Endothelial cell of umbilical vein (primary cell): ENCODE data around the gene ZMYND11. TPM values are rescaled to one million over a fixed set of nuclear protein-coding genes. Genes with fewer than 3 reads are reported as not detected.

ENCODE experiments used
- BruUV-seq: library from RNA; stranded (reverse); fragments of 400-500 nt; replicated peaks from 2 replicates; lab custom pipeline; 2021; lab: Mats Ljungman, UMichigan
- CTCF ChIA-PET: fragments of 300-600, 350-600 bp; sonication (Branson Sonifier 250); formaldehyde crosslinking; loops from one replicate; lab custom pipeline; 2021; ENCODE audit warnings: antibody characterized with exemption, inconsistent platforms; lab: Charles Lee
- POLR2A ChIA-PET: fragments of 300-600, 350-600 bp; sonication (Branson Sonifier 250); formaldehyde crosslinking; loops from one replicate; lab custom pipeline; 2021; ENCODE audit warnings: antibody characterized with exemption, inconsistent platforms; lab: Charles Lee
- DNase-seq: peaks from one replicate; pipeline ENCODE4 v3.0.0-alpha.2; 2011; ENCODE audit warnings: low read depth, low spot score
- FAIRE-seq: peaks from 2 replicates; lab custom pipeline; 2011; peaks lifted over from hg19 to GRCh38; lab: Jason Lieb, UNC
- H2AFZ ChIP-seq: 2 replicates; pipeline ENCODE4 v1.6.0; 2012; ENCODE audit warnings: low read depth, low read length, control low read depth, inconsistent platforms
- H3K27ac ChIP-seq: 2 replicates; pipeline ENCODE4 v1.5.1; 2011; ENCODE audit warnings: low read depth, mild to moderate bottlenecking, control low read depth, low read length, moderate library complexity; ENCODE audit not compliant: insufficient read depth
- H3K27me3 ChIP-seq, 2 experiments: 2 replicates each; pipeline versions ENCODE4 v1.6.0 to v1.6.1; 2011; ENCODE audit warnings: low read length in 2 of 2, mixed read lengths in 1 of 2; ENCODE audit not compliant: control insufficient read depth in 2 of 2, insufficient read depth in 2 of 2
- H3K36me3 ChIP-seq, 2 experiments: 2 replicates in 1 of 2; 3 replicates in 1 of 2; pipeline ENCODE4 v1.5.1; 2011; ENCODE audit warnings: low read length in 2 of 2, mild to moderate bottlenecking in 1 of 2, moderate library complexity in 1 of 2; ENCODE audit not compliant: control insufficient read depth in 2 of 2, insufficient read depth in 2 of 2; ENCODE audit errors: extremely low read depth in 1 of 2
- H3K4me1 ChIP-seq: 3 replicates; pipeline ENCODE4 v1.5.1; 2011; ENCODE audit warnings: mild to moderate bottlenecking, low read length; ENCODE audit not compliant: control insufficient read depth, insufficient read depth; ENCODE audit errors: extremely low read depth
- H3K4me2 ChIP-seq: 2 replicates; pipeline ENCODE4 v1.6.1; 2011; ENCODE audit warnings: low read length, control low read depth, mixed read lengths; ENCODE audit not compliant: insufficient read depth
- H3K4me3 ChIP-seq, 3 experiments: fragments of 200-600 bp in 1 of 3; sonication (generic), shearing (Covaris generic) in 1 of 3; replicated peaks in 1 of 3; 2 replicates each; pipeline ENCODE4 v1.5.1; 2011 to 2016; ENCODE audit warnings: control low read depth in 3 of 3, low read length in 3 of 3, mild to moderate bottlenecking in 2 of 3, inconsistent platforms in 1 of 3, low read depth in 1 of 3, moderate library complexity in 1 of 3; ENCODE audit not compliant: insufficient read depth in 1 of 3
- H3K79me2 ChIP-seq: 2 replicates; pipeline ENCODE4 v1.6.0; 2012; ENCODE audit warnings: low read length, inconsistent platforms; ENCODE audit not compliant: control insufficient read depth, insufficient read depth
- H3K9ac ChIP-seq: replicated peaks from 2 replicates; pipeline ENCODE3; 2011; ENCODE audit warnings: low read length, control low read depth; ENCODE audit not compliant: insufficient read depth; ENCODE audit errors: extremely low read depth
- H3K9me1 ChIP-seq: replicated peaks from 3 replicates; pipeline ENCODE4 v1.6.0; 2011; ENCODE audit warnings: mild to moderate bottlenecking, low read length; ENCODE audit not compliant: control insufficient read depth, insufficient read depth; ENCODE audit errors: extremely low read depth
- H3K9me3 ChIP-seq: replicated peaks from 2 replicates; pipeline ENCODE4 v1.5.1; 2012; ENCODE audit warnings: low read length, inconsistent platforms; ENCODE audit not compliant: control insufficient read depth, insufficient read depth
- H4K20me1 ChIP-seq: replicated peaks from 2 replicates; pipeline ENCODE3; 2011; ENCODE audit warnings: mild to moderate bottlenecking, low read length; ENCODE audit not compliant: control insufficient read depth, insufficient read depth; ENCODE audit errors: extremely low read depth
- CTCF ChIP-seq, 2 donors: IDR thresholded peaks; 1 replicate in 1 of 2; 2 replicates in 1 of 2; pipeline ENCODE4 v1.5.1; 2011; ENCODE audit warnings: low read length in 2 of 2, mild to moderate bottlenecking in 2 of 2, moderate library complexity in 2 of 2, control low read depth in 1 of 2, inconsistent platforms in 1 of 2, low read depth in 1 of 2; ENCODE audit not compliant: insufficient read depth in 1 of 2; ENCODE audit errors: extremely low read depth in 1 of 2
- EZH2 ChIP-seq: IDR thresholded peaks from 2 replicates; pipeline ENCODE4 v1.6.1; 2012; ENCODE audit warnings: borderline replicate concordance, low read depth, mild to moderate bottlenecking, moderate library complexity, low read length, inconsistent platforms; ENCODE audit not compliant: severe bottlenecking
- FOS ChIP-seq: IDR thresholded peaks from 2 replicates; pipeline ENCODE4 v1.6.1; 2011; ENCODE audit warnings: mild to moderate bottlenecking, low read length, moderate library complexity, borderline replicate concordance; ENCODE audit not compliant: insufficient read depth
- GATA2 ChIP-seq: IDR thresholded peaks from 2 replicates; pipeline ENCODE4 v1.7.0; 2011; ENCODE audit warnings: low read depth, mild to moderate bottlenecking, moderate library complexity, mixed read lengths, low read length; ENCODE audit not compliant: insufficient read length, insufficient read depth
- MYC ChIP-seq: IDR thresholded peaks from one replicate; pipeline ENCODE4 v1.6.1; 2011; ENCODE audit warnings: mild to moderate bottlenecking, low read depth, low read length
- POLR2A ChIP-seq: IDR thresholded peaks from 2 replicates; pipeline ENCODE4 v1.6.1; 2012; ENCODE audit warnings: low read depth, mild to moderate bottlenecking, control low read depth, low read length
- POLR2AphosphoS5 ChIP-seq: IDR thresholded peaks from 2 replicates; pipeline ENCODE4 v1.6.1; 2012; ENCODE audit warnings: low read depth, mild to moderate bottlenecking, control low read depth, low read length, moderate library complexity; ENCODE audit not compliant: insufficient read depth
- dilution Hi-C: fragments of 300-500 bp; cut with MboI; formaldehyde crosslinking; loops from one replicate; pipeline ENCODE4 v1.15.0; 2019; ENCODE audit warnings: low sequenced_read_pairs; ENCODE audit not compliant: extremely low pct_ligation_motif_present
- intact Hi-C: fragments of 100-400 bp; cut with micrococcal nuclease; formaldehyde crosslinking; loops from one replicate; pipeline ENCODE4 v1.10.0; 2022
- polyA plus RNA-seq, 4 experiments: library from polyadenylated mRNA; depleted of rRNA in 3 of 4; stranded (reverse) in 3 of 4; unstranded in 1 of 4; fragments of >200 nt; gene quantifications; 2 replicates each; pipeline versions ENCODE4 v1.2.1 to v1.2.3, GENCODE V29; 2011 to 2012; ENCODE audit warnings: missing spikeins in 1 of 4
- total RNA-seq: library from RNA; stranded (reverse); gene quantifications from 2 replicates; pipeline ENCODE4 v1.2.3, GENCODE V29; 2021

ZMYND11 gene
- total and polyA plus RNA-seq, 2 donors (not counting 3 experiments of a cell fraction or from before 2014, with no cell fraction given), result 17.0 to 56.0 TPM

- ChIA-PET POLR2A (no interaction called here), CTCF (interaction anchor here (1.0 kb wide), 2 partner anchors 10 to 14 kb away, joined by 3 to 5 read pairs; no protein-coding TSS in a partner anchor)
- H4K20me1 ChIP-seq, result no peaks in the 10 kb centered on the region
- FAIRE-seq (no peak), DNase-seq (no peak)
- H3K27me3 ChIP-seq, result no peaks in the 10 kb centered on the region
- no peaks in the 10 kb centered on the region for H3K9me1 ChIP-seq
- intact Hi-C loops (no loop called here), dilution Hi-C loops (no loop called here)
- H3K4me2 ChIP-seq, result no peak overlapping the region
- peaks cover 0 to 3% of the 10 kb centered on the region in 2 experiments for H3K36me3 ChIP-seq
- no peaks in the 10 kb centered on the region for H3K9me3 ChIP-seq
- BruUV-seq, result no TSS peak
- TF ChIP-seq CTCF (IDR thresholded peaks at IDR 0.05; ENCODE audit: extremely low read depth in 1 of 2, insufficient read depth in 1 of 2, low read depth in 1 of 2, low read length in 2 of 2) (no peak), EZH2 (no peak), POLR2A (no peak), GATA2 (no peak), MYC (no peak), POLR2AphosphoS5 (no peak), FOS (no peak)
- H2AFZ ChIP-seq, result no peak overlapping the region
- H3K27ac ChIP-seq, result no peak overlapping the region
- no peak overlapping the region for H3K9ac ChIP-seq
- H3K4me3 ChIP-seq, result no peak overlapping the region
- no peaks in the 10 kb centered on the region for H3K79me2 ChIP-seq
- peaks cover 9% of the 10 kb centered on the region for H3K4me1 ChIP-seq
These were observed 96.8 kb downstream of the ZMYND11 start for GRCh38 chr10:232061-232460.
